SH-SY5Y (cell line): ENCODE data around the gene ZNF497.

Experiments
- GATA2 ChIP-seq: IDR thresholded peaks from 2 replicates; pipeline ENCODE4 v1.6.1; 2011; ENCODE audit warnings: mild to moderate bottlenecking, low read depth, low read length
- GATA3 ChIP-seq: IDR thresholded peaks from 2 replicates; pipeline ENCODE4 v1.6.1; 2011; ENCODE audit warnings: low read depth, mild to moderate bottlenecking, low read length, moderate library complexity

The ZNF497 gene

DNA sequence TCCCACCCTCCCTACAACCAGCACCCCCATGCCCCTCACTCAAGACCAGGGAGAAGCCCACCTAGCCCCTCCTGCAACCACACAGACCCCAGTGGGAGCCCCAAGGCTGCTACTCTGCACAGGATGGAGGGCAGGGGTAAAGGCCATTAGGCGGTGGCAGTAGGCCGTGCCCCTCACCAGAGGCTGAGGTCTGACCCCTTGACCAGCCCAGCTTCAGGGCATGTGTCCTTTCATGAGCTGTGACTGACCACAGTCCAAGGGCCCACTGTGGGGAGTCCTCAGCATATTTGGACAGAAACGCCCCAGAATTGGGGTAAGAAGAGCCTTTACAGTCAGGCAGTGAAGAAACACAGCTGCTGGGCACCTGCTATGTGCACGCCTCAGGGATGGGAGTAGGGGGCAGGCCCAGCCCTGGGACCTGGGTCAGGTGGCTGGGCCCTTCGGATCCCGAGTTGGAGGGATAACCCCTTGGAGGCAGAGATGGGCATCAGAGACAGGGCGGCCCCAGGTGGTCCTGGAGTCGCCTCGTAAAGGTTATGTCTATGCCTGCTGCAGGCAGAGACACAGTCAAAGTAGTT is 22.9 kb upstream of the ZNF497 start:
- TF ChIP-seq GATA3 = no peak
- TF ChIP-seq GATA2 = no peak

DNA sequence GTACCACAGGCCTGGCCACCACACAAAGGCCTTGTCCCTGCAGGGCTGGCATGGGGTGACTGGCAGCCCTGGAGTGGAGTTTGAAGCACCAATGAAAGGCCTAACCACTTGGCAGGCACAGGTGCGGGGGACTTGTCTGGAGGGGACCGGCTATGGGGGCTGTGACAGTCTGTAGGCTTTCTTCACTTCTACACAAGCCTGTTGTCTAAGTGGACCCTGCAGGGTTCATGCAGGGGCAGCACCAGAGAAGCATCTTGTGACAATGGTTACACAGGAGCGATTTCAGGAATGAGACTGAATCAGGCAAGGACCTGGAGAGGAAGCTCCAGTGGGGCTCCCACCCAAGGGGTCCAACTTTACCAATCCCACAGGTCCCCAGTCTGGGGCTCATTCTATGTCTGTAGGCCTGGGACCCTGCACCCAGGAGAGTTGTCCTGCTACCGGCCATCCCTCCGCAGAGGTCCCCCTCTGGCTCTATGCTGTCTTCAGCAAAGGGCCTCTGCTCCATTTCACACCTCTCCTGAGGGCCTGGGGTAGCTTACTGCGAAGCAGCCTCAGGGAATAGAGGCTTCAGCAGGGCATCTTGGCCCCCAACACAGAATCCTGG is 20.5 kb upstream of the ZNF497 start:
- TF ChIP-seq GATA3 (no peak), GATA2 (no peak)

GRCh38 chr19:58381460-58382212 is 19.1 kb upstream of the ZNF497 start:
- TF ChIP-seq GATA3 = no peak
- TF ChIP-seq GATA2 = no peak

DNA sequence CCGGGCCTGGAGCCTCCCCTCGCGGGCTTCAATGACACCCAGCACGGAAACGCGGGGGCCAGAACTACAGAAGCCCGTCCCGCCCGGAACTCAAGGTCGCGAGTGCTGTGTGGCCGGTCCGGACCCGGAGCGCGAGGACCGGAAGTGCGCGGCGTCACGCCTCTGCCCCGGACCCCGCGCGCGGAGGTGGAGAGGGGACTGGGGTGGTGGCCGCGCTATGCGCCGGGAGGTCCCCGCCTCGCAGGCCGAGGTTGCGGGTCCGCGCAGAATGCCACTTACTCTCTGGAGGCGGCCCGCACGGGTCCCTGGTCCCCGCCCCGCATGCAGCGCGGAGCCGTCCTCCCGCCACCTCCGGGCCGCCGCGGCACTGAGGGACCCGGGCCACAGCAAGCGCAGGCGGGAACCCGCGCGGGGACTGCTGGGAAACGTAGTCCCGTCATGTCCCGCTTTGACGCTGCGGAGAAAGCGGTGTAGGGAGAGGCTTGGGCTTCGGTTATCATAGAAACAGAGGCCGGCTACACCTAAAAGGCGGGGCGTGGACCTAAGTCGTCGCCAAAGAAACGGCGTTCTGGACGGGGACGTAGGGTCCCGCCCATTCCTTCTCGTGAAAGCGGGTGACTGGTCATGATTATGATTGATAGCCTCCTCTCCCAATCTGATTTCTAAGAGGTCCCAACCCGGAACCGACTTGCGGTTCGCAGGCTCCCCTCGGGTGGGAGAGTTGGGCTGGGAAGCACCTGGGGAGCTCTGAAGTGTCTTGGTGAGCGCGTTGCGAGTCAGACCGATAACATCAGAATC is 18.3 kb upstream of the ZNF497 start, which contains the start of gene ZNF837:
TSS of gene ZNF837 (minus strand) at position 369 of the 798 bp plus-strand sequence. CDS start 11,698 bp downstream, outside the sequence.
- no peak for TF ChIP-seq GATA2
- TF ChIP-seq GATA3 = no peak

DNA sequence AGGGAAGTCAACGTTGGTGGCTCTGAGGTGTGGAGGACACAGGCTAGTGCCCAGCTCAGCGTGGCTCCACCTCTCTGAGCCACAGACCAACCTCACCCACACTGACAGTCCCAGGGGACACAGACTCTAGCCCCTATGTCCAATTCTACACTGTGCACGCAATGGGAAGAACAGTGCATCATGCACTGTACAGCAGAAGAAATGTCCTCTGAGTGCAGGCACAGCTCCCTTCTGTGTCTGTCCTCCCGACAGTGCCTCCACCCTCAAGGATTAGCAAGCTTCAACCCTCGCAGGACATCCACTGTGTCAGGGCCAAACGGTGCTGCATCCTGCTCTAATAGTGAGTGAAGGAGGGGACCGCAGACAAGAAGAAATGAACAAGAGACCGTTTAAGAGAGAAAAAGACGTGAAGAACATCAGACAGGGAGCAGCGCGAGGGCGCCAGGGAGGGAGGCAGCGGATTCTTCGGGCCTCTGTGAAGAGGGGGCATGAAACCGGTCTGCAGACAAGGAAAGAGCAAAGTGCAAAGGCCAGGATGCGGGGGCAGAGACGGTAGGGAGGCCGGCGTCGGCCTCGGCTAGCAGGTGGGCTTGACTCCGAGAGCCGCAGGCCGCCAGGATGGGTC is 17.6 kb upstream of the ZNF497 start:
- TF ChIP-seq GATA3 (no peak), GATA2 (no peak)

DNA sequence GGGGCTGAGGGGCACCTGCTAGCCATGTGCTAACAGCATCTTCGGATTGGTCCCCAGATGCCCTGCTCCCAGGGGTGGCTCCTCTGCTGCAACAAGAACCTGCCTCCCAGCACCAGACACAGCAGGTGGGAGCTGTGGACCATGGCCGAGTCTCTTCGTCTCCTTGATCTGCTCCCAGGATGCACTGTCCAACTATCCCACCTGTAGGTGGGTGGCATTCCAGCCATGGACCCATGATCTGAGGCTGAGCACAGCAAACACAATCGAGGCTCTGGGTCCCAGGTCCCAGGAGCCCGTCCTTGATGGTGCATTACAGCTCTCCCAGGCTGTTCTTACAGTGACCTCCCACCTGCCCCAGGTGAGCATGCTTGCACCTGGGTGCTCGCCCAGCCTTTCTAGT is 16.7 kb upstream of the ZNF497 start:
- TF ChIP-seq GATA3 (no peak), GATA2 (no peak)

GRCh38 chr19:58374200-58374599 is 11.6 kb upstream of the ZNF497 start:
- no peak for TF ChIP-seq GATA2
- no peak for TF ChIP-seq GATA3

DNA sequence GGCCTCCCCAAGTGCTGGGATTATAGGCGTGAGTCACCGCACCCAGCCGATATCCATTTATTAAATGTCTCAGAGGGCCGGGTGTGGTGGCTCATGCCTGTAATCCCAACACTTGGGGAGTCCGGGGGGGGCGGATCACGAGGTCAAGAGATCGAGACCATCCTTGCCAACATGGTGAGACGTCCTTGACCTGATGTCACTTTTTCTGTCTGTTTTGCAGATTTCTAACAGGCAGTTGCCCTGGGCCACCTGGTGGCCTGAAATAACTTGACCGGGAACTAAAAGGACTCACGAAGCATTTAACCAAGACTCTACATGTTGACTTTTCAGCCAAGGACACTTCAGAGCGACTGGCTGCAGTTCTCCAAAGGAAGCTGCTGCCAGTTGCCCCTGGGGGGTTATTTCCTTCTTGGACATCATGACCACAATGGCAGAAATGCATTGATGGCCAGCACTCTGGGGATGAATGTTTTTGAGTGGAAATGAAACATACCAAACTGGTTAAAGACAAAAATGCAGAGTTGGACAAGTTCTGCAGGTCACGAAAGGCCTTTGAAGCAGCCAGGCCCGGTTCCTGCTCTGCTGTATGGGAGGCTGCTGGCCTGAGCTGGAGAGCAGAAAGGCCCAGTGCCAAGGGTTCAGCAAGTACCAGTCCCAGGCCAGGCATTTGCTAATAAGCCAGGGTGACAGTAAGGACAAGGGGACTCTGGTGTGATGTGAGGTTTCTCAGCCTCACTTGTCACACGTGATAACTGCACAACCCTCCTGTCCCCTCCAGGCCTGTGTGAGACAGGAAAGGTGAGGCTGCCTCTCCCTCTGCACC is 10.0 kb upstream of the ZNF497 start:
- no peak for TF ChIP-seq GATA2
- TF ChIP-seq GATA3 = no peak

GRCh38 chr19:58368561-58369360 is 6.2 kb upstream of the ZNF497 start:
- TF ChIP-seq GATA2 = no peak
- no peak for TF ChIP-seq GATA3

- TF ChIP-seq GATA3 (no peak), GATA2 (no peak)
Observed at GRCh38 chr19:58367698-58368454, 5.3 kb upstream of the ZNF497 start.

- TF ChIP-seq GATA2 (no peak), GATA3 (no peak)
Observed at GRCh38 chr19:58366585-58367430, 4.3 kb upstream of the ZNF497 start.

- no peak for TF ChIP-seq GATA3
- TF ChIP-seq GATA2 = no peak
Observed at GRCh38 chr19:58364146-58364545, 1.6 kb upstream of the ZNF497 start.
